Breast epithelium (tissue), 4 donors: ENCODE data around the gene COX10. TPM values are rescaled to one million over a fixed set of nuclear protein-coding genes. Genes with fewer than 3 reads are reported as not detected.

Source experiments
- DNase-seq, 2 donors: peaks; one replicate each; pipeline ENCODE4 v3.0.0-alpha.2; 2019; ENCODE audit warnings: low spot score in 2 of 2
- H3K27ac ChIP-seq, 2 donors: fragments of 200-600 bp; sonication (generic) in 1 of 2; one replicate each; pipeline ENCODE4 v1.5.1; 2016 to 2019; ENCODE audit warnings: mild to moderate bottlenecking in 1 of 2
- H3K27me3 ChIP-seq, 2 donors: fragments of 200-600 bp; sonication (generic) in 1 of 2; one replicate each; pipeline versions ENCODE4 v1.5.1 to v1.6.0; 2017 to 2019; ENCODE audit warnings: control low read depth in 1 of 2, mild to moderate bottlenecking in 1 of 2
- H3K36me3 ChIP-seq: fragments of 200-600 bp; one replicate; pipeline ENCODE4 v1.5.1; 2019
- H3K4me1 ChIP-seq, 2 donors: fragments of 200-600 bp; sonication (generic); one replicate each; pipeline ENCODE4 v1.5.1; 2016 to 2019; ENCODE audit warnings: control low read depth in 1 of 2
- H3K4me3 ChIP-seq, 3 donors: fragments of 200-600 bp; sonication (generic); 1 replicate in 2 of 3; 2 replicates in 1 of 3; pipeline ENCODE4 v1.5.1; 2016 to 2019; ENCODE audit warnings: mild to moderate bottlenecking in 3 of 3, moderate library complexity in 2 of 3
- H3K9me3 ChIP-seq, 2 donors: fragments of 200-600 bp; sonication (generic) in 1 of 2; one replicate each; pipeline ENCODE4 v1.5.1; 2016 to 2019; ENCODE audit warnings: control low read depth in 1 of 2
- POLR2A ChIP-seq: fragments of 450-650 bp; IDR thresholded peaks from one replicate; pipeline ENCODE4 v1.6.1; 2016; ENCODE audit warnings: antibody characterized with exemption, mild to moderate bottlenecking, moderate library complexity
- POLR2AphosphoS5 ChIP-seq, 3 donors: sonication (generic); formaldehyde crosslinking; IDR thresholded peaks; one replicate each; pipeline ENCODE4 v1.6.1; 2017; ENCODE audit warnings: antibody characterized with exemption in 3 of 3
- intact Hi-C: fragments of 100-400 bp; cut with DNase I; formaldehyde crosslinking; loops from one replicate; pipeline ENCODE4 v1.15.1; 2023; ENCODE audit warnings: low total_unique reads
- total RNA-seq, 3 donors: library from RNA; depleted of rRNA; stranded (reverse); fragments of >200 nt; gene quantifications; one replicate each; pipeline ENCODE4 v1.1.0, GENCODE V29; 2016
- TF ChIP-seq, protein P1 (sequence below), 3 donors: fragments of 450-650 bp; IDR thresholded peaks; one replicate each; pipeline ENCODE4 v1.5.1; 2016 to 2017; ENCODE audit warnings: antibody characterized with exemption in 3 of 3, mild to moderate bottlenecking in 3 of 3, moderate library complexity in 3 of 3

Gene COX10
- total RNA-seq, 3 donors from 2014 or later, result 18.0 to 30.6 (median 18.2) TPM

DNA sequence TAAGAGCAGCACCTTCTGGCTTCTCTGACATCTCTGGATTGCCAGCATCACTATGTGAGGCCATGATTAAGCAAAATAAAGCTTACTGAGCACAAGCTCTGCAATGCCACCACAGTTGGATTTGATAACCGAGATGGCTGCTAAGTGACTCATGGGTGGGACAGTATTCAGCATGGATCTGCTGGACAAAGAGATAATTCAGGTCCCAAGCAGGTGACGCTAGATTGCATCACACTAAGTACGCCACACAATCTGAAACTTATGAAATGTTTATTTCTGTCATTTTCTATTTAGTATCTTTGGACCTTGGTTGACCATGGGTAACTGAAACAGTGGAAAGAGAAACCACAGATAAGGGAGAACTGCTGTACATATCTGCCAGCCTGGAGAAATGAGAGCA, 139.9 kb downstream of the COX10 start:
- Histone ChIP-seq H3K4me3 (no peak overlapping the region), H3K27ac (no peak overlapping the region), H3K9me3 (no peaks in the 10 kb centered on the region), H3K36me3 (no peaks in the 10 kb centered on the region), H3K27me3 (no peaks in the 10 kb centered on the region), H3K4me1 (peaks cover 0 to 4% of the 10 kb centered on the region in 2 donors)
- TF ChIP-seq, protein P1, sequence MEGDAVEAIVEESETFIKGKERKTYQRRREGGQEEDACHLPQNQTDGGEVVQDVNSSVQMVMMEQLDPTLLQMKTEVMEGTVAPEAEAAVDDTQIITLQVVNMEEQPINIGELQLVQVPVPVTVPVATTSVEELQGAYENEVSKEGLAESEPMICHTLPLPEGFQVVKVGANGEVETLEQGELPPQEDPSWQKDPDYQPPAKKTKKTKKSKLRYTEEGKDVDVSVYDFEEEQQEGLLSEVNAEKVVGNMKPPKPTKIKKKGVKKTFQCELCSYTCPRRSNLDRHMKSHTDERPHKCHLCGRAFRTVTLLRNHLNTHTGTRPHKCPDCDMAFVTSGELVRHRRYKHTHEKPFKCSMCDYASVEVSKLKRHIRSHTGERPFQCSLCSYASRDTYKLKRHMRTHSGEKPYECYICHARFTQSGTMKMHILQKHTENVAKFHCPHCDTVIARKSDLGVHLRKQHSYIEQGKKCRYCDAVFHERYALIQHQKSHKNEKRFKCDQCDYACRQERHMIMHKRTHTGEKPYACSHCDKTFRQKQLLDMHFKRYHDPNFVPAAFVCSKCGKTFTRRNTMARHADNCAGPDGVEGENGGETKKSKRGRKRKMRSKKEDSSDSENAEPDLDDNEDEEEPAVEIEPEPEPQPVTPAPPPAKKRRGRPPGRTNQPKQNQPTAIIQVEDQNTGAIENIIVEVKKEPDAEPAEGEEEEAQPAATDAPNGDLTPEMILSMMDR (IDR thresholded peaks at IDR 0.05), result no peak
- TF ChIP-seq POLR2A (no peak), POLR2AphosphoS5 (IDR thresholded peaks at IDR 0.05) (no peak)
- DNase-seq, result no peak
- intact Hi-C loops, result no loop called here

DNA sequence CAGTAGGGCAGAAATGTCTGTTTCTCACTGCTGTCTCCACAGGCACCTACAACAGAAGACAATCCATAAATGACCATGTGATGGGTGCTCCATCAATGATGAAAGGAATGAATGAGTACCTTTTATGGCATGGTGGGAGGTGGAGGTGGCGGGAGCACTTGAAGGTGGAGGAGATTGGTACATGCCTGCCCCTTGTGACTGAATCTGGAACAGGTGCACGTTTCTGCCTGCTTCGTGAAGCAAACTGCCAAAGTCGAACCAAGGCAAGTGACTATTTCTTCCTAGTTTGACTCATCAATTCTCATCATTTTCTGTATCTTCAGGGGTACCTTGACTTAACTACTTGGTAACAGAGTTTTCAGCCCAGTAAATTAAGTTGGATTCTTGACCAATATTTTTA, 141.9 kb downstream of the COX10 start:
- Histone ChIP-seq H3K36me3 (no peaks in the 10 kb centered on the region), H3K27me3 (no peaks in the 10 kb centered on the region), H3K4me3 (no peak overlapping the region), H3K4me1 (no peaks in the 10 kb centered on the region), H3K9me3 (no peaks in the 10 kb centered on the region), H3K27ac (no peak overlapping the region)
- intact Hi-C loops, result no loop called here
- TF ChIP-seq, protein P1 (IDR thresholded peaks at IDR 0.05), result no peak
- TF ChIP-seq POLR2A, result no peak
- TF ChIP-seq POLR2AphosphoS5 (IDR thresholded peaks at IDR 0.05), result no peak
- no peak for DNase-seq

DNA sequence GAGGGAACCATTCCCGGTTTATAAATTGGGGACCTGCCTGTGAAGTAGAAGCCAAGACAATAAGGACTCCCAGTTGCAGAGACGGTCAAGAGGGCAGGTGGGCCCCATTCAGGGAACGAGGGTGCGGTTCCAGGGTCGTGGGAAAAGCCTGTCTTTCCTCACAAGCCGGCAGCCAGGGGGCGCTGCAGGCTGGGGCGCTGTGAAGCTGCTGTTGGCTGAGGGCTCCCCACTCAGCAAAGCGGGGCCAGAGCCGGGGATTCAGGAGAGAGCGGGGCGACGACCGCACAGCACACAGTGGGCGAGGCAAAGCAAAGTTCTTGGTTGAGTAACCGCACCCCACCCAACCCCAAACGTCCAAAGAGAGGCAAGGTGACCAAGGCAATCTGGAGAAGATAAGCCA, 142.5 kb downstream of the COX10 start:
- H3K9me3 ChIP-seq, result no peaks in the 10 kb centered on the region
- H3K4me3 ChIP-seq, result no peak overlapping the region
- H3K36me3 ChIP-seq, result no peaks in the 10 kb centered on the region
- H3K4me1 ChIP-seq, result no peaks in the 10 kb centered on the region
- intact Hi-C loops, result no loop called here
- DNase-seq, result no peak
- no peaks in the 10 kb centered on the region for H3K27me3 ChIP-seq
- TF ChIP-seq POLR2A (no peak), POLR2AphosphoS5 (IDR thresholded peaks at IDR 0.05) (no peak)
- TF ChIP-seq, protein P1 (IDR thresholded peaks at IDR 0.05), result no peak
- H3K27ac ChIP-seq, result no peak overlapping the region

DNA sequence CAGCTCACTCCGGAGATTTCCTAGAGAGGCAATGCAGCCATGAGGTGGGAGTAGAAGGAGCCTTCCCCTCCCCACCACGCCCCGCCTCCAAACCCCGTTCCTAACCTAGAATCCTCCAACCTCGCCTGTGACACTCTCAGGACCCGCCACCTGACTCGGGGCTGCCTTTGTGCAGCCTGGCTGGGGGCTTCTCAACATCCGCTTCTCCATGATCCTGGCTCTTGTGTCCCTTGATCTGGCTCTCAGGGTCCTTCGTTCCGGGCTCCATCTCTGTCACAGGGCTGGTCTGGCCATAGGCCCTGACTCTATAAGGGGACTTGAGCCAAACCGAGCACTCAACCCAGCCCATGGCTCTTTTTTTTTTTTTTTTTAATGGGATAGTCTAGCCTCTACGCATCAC, 143.1 kb downstream of the COX10 start:
- intact Hi-C loops, result no loop called here
- no peak for DNase-seq
- TF ChIP-seq POLR2AphosphoS5 (IDR thresholded peaks at IDR 0.05), result no peak
- TF ChIP-seq POLR2A, result no peak
- TF ChIP-seq, protein P1 (IDR thresholded peaks at IDR 0.05), result no peak
- H3K27me3 ChIP-seq, result no peaks in the 10 kb centered on the region
- no peak overlapping the region for H3K4me3 ChIP-seq
- H3K9me3 ChIP-seq, result no peaks in the 10 kb centered on the region
- H3K36me3 ChIP-seq, result no peaks in the 10 kb centered on the region
- no peak overlapping the region for H3K27ac ChIP-seq
- H3K4me1 ChIP-seq, result no peaks in the 10 kb centered on the region

DNA sequence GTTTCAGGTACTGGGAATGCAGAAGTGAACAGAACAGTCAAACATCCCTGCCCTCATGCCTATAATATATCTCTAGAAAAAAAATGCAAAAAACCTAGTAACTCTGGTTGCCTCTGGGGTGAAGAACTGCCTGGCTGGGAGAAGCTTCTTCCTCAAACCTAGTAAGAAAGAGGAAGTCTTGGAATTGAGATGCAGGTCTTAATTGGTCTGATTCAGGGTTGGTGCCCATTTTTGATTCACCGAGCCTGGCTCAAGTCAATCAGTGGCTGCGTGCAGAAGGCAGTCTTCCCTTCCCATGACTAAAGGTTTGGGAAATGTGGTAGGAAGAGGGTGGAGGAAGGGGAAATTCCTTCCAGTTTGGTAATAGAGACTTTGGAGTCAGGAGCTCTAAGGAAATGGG, 145.0 kb downstream of the COX10 start:
- no peak for DNase-seq
- no peak for TF ChIP-seq POLR2AphosphoS5 (IDR thresholded peaks at IDR 0.05)
- TF ChIP-seq, protein P1 (IDR thresholded peaks at IDR 0.05), result no peak
- no peak for TF ChIP-seq POLR2A
- Histone ChIP-seq H3K4me3 (no peak overlapping the region), H3K4me1 (no peaks in the 10 kb centered on the region), H3K27ac (no peak overlapping the region), H3K36me3 (no peaks in the 10 kb centered on the region), H3K9me3 (no peaks in the 10 kb centered on the region), H3K27me3 (no peaks in the 10 kb centered on the region)
- intact Hi-C loops, result no loop called here
